ENCODE measurements around the gene GPALPP1.

DNA sequence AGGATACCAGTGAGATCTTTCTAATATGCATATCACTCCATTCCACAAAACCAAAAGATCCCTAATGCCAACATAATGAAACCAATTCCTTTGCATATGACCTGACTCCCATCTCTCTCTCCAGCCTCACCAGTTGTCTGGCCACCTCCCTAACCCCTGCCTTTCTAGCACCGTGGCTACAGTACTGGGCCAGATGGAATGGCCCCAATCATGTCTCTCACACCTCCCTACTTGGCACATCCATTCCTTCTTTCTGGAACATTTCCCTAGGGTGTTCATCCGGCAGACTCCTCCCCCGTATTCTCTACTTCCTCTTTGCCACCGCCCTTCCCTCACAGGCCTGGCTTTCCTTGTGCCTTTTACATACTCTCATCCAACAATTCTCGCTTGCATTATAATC, 62.0 kb downstream of the GPALPP1 start:
- TF ChIP-seq, protein P1, sequence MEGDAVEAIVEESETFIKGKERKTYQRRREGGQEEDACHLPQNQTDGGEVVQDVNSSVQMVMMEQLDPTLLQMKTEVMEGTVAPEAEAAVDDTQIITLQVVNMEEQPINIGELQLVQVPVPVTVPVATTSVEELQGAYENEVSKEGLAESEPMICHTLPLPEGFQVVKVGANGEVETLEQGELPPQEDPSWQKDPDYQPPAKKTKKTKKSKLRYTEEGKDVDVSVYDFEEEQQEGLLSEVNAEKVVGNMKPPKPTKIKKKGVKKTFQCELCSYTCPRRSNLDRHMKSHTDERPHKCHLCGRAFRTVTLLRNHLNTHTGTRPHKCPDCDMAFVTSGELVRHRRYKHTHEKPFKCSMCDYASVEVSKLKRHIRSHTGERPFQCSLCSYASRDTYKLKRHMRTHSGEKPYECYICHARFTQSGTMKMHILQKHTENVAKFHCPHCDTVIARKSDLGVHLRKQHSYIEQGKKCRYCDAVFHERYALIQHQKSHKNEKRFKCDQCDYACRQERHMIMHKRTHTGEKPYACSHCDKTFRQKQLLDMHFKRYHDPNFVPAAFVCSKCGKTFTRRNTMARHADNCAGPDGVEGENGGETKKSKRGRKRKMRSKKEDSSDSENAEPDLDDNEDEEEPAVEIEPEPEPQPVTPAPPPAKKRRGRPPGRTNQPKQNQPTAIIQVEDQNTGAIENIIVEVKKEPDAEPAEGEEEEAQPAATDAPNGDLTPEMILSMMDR (IDR thresholded peaks at IDR 0.05) = no peak
- TF ChIP-seq POLR2AphosphoS5 (IDR thresholded peaks at IDR 0.05) = no peak
- TF ChIP-seq POLR2A (IDR thresholded peaks at IDR 0.05) = no peak

Measured in breast epithelium (tissue), 3 donors.